NCI-H146 (cell line): Measurements from ENCODE around the gene KDM7A.
A peak's percentile ranks its signal among the peaks of the same experiment; 100 is the strongest.

Experiments used
- DNase-seq: peaks from one replicate; lab custom pipeline; 2025; lab: John Stamatoyannopoulos, UW

KDM7A gene, protein sequence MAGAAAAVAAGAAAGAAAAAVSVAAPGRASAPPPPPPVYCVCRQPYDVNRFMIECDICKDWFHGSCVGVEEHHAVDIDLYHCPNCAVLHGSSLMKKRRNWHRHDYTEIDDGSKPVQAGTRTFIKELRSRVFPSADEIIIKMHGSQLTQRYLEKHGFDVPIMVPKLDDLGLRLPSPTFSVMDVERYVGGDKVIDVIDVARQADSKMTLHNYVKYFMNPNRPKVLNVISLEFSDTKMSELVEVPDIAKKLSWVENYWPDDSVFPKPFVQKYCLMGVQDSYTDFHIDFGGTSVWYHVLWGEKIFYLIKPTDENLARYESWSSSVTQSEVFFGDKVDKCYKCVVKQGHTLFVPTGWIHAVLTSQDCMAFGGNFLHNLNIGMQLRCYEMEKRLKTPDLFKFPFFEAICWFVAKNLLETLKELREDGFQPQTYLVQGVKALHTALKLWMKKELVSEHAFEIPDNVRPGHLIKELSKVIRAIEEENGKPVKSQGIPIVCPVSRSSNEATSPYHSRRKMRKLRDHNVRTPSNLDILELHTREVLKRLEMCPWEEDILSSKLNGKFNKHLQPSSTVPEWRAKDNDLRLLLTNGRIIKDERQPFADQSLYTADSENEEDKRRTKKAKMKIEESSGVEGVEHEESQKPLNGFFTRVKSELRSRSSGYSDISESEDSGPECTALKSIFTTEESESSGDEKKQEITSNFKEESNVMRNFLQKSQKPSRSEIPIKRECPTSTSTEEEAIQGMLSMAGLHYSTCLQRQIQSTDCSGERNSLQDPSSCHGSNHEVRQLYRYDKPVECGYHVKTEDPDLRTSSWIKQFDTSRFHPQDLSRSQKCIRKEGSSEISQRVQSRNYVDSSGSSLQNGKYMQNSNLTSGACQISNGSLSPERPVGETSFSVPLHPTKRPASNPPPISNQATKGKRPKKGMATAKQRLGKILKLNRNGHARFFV

DNA sequence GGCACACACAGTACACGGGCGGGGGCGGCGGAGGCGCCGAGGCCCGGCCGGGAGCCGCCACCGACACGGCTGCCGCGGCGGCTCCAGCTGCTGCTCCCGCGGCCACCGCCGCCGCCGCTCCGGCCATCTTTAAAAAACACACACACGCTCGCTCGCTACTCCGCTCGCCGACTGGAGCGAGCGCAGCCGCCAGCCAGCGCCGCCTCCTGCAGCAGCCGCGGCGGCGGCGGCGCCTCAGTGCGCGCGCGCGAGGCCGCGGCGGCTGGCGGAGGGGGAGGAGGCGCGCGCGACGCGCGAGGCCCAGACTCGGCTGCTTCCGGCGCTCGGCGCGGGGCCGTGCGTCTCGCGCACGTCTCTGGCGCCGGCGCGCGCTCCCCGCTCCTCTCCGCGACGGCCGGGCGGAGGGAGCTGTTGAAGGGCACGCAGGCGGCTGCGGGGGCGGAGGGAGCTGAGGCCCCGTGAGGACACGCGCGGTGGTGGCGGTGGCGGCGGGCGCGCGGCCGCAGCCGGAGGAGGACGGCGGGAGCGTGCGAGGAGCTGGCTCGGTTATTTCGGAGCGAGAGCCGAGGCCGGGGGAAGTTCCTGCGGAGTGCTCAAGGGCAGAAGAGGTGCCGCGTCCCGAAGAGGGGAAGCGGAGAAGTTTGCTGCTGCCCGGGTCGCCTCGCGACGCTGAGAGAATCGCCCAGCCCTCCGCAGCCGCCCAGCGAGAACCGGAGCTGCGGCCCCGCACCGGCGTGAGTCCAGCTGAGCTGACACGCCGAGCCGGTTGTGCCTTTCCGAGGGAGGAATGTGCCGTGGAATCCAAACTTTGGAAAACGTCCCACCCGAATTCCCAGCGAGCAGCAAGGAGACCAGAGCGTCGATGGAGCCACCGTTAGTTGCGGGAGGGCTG, at the start of gene KDM7A:
KDM7A (minus strand) TSS at position 173 of the 892 bp plus-strand sequence; CDS start at position 127, 46 bp downstream.
- peak; percentile 88 for DNase-seq

DNA sequence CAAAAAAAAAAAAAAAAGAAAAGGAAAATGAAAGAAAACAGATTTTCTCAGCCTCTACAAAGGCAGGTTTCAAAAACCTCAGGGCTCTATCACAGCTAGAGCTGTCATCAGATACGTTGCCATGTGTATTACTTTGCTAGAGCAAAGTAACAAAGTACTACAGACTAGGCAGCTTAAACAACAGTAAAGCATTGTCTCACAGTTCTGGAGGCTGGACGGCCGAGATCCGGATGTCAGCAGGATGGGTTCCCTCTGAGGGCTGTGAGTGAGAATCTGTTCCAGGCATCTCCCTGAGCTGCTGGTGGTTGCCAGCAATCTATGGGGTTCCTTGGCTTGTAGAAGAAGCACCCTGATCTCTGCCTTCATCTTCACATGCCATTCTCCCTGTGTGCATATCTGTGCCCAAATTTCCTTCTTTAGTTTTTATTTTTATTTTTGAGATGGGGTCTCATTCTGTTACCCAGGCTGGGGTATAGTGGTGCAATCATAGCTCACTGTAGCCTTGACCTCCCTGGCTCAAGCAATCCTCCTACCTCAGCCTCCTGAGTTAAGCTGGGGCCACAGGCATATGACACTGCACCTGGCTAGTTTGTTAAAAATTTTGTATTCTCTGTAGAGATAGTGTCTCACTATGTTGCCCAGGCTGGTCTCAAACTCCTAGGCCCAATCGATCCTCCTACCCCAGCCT, 48.9 kb upstream of the KDM7A start:
- DNase-seq = no peak

DNA sequence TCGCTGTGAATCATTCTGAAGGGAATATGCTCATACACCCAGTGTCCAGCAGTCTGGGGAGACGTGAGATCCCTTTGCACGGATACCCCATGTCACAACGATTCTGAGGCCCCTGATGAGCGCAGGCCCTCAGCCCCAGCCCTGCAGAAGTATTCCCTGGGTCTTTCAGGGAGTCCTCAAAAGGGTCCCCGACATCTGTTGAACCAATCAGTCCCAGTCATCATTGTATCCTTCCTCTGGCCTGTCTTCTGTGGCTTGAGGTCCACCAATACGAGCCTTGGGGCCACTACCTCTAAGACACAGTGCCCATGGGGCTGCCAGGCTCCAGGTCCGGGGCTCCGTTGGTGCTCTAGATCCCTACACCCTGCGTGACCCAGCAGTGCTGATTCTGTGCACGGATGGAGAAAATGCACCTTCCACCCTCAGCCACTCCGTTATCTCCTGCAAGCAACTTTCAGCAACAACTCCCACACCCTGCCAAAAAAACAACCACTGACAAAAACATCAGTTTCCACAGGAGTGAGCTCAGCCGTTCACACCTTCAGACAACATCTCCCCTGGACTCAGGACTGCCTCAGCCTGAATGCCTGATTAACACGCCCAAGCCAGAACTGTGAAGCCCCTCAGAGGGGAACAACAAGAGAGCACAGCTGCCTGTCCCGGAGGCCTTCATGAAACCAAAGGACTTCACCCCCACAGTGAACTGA, 46.9 kb upstream of the KDM7A start:
- DNase-seq = no peak

DNA sequence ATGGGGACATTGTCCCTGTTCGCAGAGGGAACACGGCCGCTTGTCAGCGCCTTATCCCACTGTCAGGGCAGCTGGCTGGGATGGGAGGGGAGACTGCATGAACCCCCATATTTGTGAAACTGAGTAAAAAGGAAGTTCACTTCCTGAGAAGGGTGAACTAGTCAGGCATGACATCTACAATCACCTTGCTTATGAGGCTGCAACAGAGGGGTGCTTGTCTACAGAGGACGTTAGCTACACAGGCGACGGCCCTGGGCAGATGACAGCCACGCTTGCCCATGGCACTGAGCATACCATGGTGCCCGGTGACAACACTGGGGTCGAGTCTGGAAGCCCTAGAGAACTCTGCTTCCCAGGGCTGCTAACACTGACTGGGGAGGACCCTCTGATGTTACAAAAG, 46.0 kb upstream of the KDM7A start:
- DNase-seq = no peak

DNA sequence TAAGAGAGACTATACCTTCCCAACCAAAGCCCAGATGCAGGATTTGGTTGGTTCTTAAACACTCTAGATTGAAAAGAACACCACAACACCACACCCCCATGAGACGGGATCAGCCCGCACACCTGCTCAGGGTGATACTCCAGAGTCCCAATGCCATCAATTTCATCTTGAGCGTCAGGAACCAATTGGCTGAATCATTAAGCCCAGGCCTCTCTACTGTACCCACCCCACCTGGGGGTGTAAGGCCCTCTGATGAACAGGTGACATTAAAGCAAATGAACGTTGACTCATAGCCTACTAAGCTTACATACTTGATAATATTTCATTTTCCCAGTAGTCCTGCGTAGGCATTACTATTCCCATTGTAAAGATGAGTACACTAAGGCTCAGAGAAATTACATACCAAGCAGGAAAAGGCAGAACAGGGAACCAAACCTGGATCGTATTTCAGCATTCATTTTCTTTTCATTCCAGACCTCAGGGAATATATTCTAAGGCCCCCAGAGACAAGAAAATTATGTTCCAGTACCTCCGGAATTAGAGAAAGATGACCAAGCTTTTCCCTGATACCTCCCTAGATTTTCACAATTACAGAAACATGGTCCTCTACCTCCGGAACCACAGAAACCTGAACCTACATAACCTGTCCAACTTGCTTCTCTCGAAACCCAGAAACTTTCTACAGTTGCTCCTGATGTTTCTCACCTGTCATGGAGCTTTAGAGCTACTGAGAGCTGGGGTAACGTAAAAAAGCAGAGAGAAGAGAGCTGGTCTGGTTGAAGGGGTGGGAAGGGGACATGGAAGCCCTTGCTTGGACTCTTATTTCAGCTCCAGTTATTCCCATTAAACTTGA, 43.1 kb upstream of the KDM7A start:
- DNase-seq = no peak

DNA sequence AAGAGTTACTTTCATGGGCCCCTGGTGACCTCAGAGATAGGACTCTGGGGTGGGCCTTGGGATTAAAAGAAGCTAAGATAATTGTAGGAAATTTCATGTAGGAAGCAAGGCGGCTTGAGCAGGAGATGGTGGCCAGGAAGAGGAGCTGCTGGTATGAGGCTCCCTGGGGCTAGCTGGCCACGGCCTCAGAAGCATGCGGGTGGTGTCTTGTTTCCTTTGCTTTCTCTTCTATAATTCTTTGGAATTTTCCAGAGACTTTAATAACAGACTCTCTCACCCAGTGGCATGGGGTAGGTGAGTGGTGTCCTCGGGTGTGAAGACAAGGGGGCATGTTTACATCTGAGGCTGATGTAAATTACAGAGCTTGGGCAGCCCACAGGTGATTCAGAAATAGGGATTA, 41.9 kb upstream of the KDM7A start:
- DNase-seq = no peak

DNA sequence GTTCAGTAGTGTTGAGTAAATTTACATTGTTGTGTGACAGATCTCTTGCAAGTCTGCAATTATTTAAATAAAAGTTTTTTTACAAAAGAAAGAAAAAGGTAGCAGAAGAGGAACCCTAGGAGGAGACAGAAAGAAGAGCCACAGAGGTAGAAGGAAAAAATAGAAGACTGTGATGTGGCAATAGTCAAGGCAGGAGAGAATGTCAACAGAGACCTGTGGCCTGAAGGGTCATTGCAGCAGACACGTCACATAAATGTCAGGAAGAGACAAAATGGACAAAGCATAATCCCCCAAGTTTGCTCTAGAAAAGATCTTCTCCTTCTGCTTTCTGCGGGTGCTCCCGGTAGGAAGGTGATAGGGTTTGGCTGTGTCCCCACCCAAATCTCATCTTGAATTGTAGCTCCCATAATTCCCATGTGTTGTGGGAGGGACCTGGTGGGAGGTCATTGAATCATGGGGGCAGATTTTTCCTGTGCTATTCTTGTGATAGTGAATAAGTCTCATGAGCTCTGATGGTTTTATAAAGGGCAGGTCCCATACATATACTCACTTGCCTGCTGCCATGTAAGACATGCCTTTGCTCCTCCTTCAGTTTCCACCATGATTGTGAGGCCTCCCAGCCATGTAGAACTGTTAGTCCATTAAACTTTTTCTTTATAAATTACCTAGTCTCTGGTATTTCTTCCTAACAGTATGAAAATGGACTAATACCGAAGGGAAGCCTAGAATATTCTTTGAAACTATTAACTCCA, 41.1 kb upstream of the KDM7A start:
- no peak for DNase-seq

DNA sequence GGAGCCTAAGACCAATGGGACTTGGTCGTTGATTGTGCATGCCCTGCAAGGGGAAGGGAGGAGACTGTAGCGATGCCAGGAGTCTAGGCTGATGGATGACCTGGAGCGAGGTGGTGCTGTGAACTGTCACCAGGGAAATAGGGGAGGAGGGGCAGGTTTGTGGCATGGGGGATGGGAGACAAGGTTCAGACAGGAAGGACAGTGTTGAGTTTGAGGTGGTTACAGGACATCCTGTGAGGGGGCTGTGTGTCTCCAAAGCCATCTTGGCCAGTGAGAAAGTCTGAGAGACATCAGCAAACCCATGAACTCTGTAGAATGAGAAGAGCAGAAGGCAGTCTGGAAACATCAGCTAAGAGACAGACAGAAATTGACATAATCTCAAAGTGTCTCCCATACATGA, 38.5 kb upstream of the KDM7A start:
- no peak for DNase-seq

DNA sequence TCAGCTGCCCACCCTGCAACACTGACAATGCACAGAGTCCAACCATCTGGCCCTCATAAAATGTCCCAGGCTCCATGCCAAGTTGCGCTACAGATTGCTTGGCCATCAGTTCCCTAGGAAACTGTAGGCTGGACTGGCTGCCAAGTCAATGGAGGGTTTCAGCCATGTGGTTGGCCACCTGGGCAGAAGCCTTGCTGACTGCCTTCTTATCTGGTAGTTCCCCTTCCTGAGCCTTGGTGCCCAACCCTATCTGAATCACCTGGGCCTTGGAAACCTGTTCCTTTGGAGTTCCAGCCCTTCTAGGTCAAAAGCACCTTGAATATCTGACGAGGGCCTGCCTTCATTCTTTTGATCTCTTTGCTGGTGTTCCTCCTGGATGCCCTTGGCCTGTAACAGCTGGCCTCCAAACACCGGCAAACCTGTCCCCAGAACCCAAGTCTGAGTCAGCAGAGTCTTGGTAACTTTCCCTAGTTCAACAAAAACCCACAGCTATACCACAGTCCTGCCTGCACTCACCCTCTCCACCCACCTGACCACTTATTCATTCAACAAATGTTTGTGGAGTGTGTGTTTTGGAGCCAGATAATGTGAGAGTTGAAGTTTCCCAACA, 37.4 kb upstream of the KDM7A start:
- DNase-seq = no peak

DNA sequence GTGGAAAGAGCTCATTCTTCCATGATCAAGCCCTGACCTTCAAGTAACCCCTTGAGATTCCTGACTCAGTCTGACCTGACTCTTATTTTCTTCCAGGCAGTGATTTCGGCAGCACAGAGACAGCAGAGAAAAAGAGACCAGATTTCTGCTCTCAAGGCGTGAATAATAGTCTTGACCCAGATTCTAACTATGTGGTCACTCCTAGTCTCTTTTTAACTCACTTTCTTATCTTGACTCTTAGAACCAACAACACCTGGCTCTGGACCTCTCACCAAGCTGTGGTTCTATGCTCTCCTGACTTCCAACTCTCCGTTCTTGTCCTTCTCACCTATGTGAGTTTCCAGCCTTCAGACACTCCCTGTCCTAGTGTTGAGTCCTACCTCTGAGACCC, 36.9 kb upstream of the KDM7A start:
- DNase-seq = no peak

DNA sequence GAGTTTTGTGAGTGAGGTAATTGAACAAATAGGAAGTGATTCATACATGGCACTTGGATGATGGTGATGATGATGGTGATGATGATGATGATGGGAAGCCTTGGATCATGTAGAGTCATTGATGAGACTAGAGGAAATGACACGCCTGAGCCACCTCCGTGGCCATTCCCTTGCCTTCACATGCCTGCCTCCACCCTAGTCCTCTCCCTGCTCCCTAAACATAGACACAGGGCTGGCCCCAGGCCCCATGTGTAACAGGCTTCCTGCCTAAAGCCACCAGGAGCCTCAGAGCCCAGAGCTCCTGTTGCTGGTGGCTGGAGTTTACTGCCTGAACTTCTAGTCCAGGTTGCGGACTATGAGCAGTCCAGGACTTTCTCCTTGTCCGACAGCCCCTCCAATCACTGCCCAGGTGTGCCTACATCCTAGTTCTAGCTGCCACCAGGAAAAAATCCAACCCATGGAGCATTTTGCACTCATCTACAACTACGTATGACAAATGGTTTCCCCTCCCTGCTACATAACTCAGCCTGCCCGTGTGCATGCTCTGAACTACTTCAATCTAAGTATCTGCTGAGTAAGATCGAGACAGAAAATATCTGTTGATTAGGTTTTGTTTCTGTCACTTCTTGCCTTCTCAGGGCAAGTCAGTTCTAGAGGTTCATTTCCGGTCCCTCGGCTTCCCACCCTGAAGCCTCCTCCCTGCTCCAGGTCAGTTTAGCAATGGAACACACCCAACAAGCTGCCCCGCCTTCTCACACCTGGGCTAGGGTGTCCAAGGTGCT, 35.5 kb upstream of the KDM7A start:
- DNase-seq = no peak

DNA sequence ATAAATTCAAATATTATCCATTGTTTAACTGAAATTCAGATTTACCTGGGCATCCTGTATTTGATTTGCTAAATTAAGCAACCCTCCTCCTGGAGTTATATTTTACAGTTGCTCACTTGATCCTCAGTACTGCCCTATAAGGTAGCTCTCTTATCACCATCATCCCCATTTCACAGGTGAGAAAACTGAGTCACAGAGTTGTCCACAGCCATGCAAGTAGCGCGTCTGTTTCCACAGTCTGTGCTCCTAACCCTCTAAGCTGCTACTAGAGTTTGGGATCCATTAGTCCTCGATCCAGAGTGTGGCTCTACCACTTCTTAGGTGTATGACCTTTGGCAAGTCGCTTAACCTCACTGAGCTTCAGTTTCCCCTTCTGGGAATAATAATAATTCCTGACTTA, 34.9 kb upstream of the KDM7A start:
- DNase-seq = no peak

DNA sequence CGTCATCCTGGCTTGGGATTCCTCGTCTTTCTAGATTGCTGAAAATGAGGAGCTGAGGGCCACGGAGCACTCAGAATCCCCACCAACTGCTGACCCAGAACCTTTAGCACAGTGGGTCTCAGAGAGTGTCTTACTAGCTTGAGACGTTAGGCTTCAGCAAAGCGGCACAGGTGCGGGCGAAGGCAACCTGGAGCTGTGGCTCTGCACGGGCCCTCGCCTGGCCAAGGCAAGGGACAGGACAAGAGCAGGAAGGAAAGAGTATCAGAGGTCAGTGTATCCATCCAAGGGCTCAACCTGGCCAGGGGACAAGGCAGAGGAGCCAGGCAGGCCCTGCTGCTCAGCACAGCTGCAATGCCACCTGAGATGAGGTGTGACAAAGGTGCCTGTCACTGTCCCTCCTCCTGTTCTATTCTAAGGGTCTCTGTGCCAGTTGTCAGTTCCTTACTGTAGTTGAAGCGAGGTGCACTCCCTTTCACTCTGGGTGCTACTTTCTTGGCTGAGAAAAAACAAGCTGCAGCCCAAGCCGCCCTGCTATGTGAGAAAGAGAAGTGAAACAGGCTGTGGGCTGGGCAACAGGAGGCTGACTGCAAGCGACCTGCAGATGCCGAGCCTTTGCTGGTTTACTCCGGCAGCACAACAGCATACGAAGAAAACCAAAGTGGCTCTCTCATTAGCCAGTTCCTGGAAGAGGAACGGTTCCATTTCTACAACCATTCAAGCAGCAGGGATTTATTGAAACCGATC, 33.3 kb upstream of the KDM7A start:
- DNase-seq = no peak

DNA sequence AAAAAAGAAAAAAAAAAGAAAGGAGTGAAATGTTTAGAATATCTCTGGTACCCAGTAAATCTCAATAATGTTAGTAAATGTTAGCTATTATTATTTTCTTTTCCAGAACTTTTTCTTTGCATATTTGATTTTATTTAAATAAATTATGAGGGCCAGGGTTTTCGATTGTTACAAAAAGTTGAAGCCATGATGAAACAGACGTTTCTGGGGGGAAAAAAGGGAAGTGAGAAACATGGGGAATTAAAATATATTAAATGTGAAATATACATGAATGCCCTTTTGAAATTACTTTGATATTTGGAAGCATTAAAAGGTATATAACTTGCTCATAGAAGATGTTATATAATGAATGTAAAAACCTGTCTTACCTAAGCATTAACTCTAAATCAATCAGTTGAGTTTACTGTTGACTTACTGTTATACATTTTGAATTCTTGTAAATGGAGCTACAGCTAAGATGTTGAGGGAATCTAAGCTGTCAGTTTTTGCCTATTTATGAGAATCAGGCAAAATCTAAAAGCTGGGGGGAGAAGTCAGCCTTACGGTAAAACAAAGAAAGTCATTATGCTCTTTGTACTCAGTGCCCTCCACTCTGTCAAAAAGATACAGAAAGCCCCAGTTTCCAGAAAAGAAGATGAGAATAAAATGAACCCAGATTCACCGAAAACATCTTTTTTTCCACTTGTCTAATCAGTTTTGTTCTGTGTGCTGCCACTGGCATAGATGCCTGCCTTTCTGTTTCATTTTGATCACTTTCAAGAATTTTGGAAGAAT, 30.0 kb upstream of the KDM7A start:
- DNase-seq = no peak

DNA sequence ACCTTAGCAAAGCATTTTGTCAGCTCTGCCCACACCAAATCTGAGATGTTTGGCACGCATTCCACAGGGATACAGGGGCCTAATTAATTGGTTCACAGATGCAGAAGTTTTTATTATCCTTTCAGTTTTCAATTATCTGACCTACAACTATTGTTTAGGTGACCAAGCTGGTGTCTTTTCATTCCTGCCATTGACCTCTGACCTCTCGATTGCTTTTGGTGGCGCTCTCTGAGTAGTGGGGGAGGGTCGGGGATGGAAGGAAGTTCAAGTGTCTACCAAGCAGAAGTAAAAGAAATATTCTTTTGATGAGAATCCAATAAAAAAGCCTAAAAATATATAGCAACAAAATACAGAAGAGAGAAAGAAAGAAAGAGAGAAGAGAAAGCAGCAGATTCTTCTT, 28.8 kb upstream of the KDM7A start:
- no peak for DNase-seq

DNA sequence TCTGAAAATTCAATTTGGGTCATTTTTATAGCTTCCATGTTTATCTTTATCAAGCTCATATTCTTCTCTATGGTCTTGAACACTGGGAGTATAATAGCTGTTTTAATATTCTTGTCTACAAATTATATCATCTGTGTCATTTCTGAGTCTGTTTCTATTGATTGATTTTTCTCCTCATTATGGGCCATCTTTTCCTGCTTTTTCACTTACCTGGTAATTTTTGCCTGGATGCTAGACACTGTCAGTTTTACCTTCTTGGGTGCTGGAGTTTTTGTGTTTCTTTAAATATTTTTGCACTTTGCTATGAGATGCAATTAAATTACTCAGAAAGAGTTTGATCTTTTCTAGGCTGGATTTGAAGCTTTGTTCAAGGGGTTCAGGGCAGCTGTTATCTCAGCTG, 26.8 kb upstream of the KDM7A start:
- no peak for DNase-seq
